Measurements from ENCODE around the gene GHSR. TPM values are rescaled to one million over a fixed set of nuclear protein-coding genes. Genes with fewer than 3 reads are reported as not detected.

GHSR gene
- total RNA-seq, 3 donors from 2014 or later (not counting 1 experiment from before 2014, with no cell fraction given): 0.38 to 1.3 (median 0.63) TPM

DNA sequence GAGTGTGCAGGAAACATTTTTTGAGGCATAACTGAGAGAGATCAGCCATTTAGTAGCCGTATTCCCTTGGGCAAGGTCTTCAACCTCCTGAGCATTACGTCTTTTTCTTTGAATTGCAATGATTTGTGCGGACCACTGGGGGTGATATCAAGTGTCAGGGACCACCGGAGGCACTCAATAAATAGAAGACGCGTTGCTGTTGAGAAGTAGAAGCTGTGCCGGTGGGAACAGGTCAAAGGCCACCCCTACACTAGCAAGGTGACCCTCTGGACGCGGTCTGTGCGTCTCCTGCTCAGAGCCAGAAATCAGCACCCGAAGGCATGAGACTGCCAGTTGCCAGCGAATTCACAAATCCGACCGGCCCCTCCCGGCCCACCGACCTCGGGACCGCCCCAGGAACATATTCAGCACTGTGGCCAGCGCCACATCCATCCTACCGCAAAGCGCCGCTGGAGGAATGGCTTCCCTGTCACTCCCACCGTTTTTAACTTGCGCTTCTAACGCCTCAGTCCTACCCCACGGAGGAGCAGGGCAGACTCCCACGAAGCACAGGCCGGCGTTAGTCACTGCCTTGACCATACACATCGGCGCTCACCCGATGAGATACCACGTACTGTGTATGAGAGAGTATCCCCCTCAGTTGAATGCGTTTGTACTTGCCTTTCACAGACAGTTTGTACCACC, 1.4 kb upstream of the GHSR start:
- Histone ChIP-seq H3K9me3 (ENCODE audit: control insufficient read depth, insufficient read depth, low read length) (no peaks in the 10 kb centered on the region), H3K4me1 (ENCODE audit: control insufficient read depth, insufficient read depth, low read length) (peaks cover 27% of the 10 kb centered on the region), H3K4me3 (ENCODE audit: low read length) (no peak overlapping the region), H3K27ac (ENCODE audit: low read length) (no peak overlapping the region), H3K36me3 (ENCODE audit: control insufficient read depth, insufficient read depth, low read length) (no peaks in the 10 kb centered on the region), H3K27me3 (ENCODE audit: control insufficient read depth, insufficient read depth, low read length) (peaks cover 52% of the 10 kb centered on the region)
- TF ChIP-seq, protein P1, sequence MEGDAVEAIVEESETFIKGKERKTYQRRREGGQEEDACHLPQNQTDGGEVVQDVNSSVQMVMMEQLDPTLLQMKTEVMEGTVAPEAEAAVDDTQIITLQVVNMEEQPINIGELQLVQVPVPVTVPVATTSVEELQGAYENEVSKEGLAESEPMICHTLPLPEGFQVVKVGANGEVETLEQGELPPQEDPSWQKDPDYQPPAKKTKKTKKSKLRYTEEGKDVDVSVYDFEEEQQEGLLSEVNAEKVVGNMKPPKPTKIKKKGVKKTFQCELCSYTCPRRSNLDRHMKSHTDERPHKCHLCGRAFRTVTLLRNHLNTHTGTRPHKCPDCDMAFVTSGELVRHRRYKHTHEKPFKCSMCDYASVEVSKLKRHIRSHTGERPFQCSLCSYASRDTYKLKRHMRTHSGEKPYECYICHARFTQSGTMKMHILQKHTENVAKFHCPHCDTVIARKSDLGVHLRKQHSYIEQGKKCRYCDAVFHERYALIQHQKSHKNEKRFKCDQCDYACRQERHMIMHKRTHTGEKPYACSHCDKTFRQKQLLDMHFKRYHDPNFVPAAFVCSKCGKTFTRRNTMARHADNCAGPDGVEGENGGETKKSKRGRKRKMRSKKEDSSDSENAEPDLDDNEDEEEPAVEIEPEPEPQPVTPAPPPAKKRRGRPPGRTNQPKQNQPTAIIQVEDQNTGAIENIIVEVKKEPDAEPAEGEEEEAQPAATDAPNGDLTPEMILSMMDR (IDR thresholded peaks at IDR 0.05): no peak
- Mint-ChIP-seq H3K4me3 (peak overlapping the region; percentile 85), H3K27ac (no peak overlapping the region), H3K27me3 (ENCODE audit: low read depth in 2 of 2) (peaks cover 63 to 77% of the 10 kb centered on the region in 2 donors), H3K36me3 (no peaks in the 10 kb centered on the region), H3K4me1 (peaks cover 37 to 40% of the 10 kb centered on the region in 2 donors), H3K9me3 (no peaks in the 10 kb centered on the region)
- intact Hi-C loops (cut with micrococcal nuclease): no loop called here
- 12% methylated on average over 34 of the region's 34 CpGs for WGBS (ENCODE audit: insufficient coverage)
- peak; percentile 21 to 46 (median 22) for ATAC-seq
- DNase-seq: peak in 1 of 2 donors; percentile 18

GRCh38 chr3:172448661-172449465, 607 bp upstream of the GHSR start:
- WGBS (ENCODE audit: insufficient coverage): 15% methylated on average over 43 of the region's 43 CpGs
- Mint-ChIP-seq H3K4me3 (peak overlapping the region; percentile 85), H3K27me3 (ENCODE audit: low read depth in 2 of 2) (peaks cover 60 to 71% of the 10 kb centered on the region in 2 donors), H3K9me3 (no peaks in the 10 kb centered on the region), H3K4me1 (peaks cover 37 to 40% of the 10 kb centered on the region in 2 donors), H3K27ac (no peak overlapping the region), H3K36me3 (no peaks in the 10 kb centered on the region)
- peaks cover 27% of the 10 kb centered on the region for H3K4me1 ChIP-seq (ENCODE audit: control insufficient read depth, insufficient read depth, low read length)
- no peak overlapping the region for H3K27ac ChIP-seq (ENCODE audit: low read length)
- TF ChIP-seq, protein P1 (IDR thresholded peaks at IDR 0.05): no peak
- no peaks in the 10 kb centered on the region for H3K9me3 ChIP-seq (ENCODE audit: control insufficient read depth, insufficient read depth, low read length)
- DNase-seq: no peak
- H3K36me3 ChIP-seq (ENCODE audit: control insufficient read depth, insufficient read depth, low read length): no peaks in the 10 kb centered on the region
- ATAC-seq: peak in 1 of 3 donors; percentile 19
- H3K4me3 ChIP-seq (ENCODE audit: low read length): no peak overlapping the region
- H3K27me3 ChIP-seq (ENCODE audit: control insufficient read depth, insufficient read depth, low read length): peaks cover 55% of the 10 kb centered on the region
- intact Hi-C loops (cut with micrococcal nuclease): no loop called here

DNA sequence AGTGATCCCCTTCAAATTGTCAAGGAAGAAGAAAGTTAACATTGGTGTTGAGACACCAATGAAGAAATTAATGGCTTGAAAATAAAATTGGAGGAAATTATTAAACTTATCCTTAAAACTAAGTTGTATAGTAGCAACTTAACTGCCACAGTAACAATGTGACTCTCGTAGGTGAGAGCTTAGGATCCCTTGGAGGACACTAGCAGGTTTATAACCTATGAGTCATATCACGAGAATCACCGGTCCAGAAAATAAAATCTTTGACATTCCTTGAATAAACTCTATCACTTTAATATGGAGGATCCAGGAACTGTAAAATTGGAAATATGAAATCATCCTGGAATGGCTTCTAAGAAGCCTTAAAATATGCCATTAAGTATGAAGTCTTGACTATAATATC, 2.1 kb downstream of the GHSR start:
- intact Hi-C loops (cut with micrococcal nuclease): no loop called here
- no peak for DNase-seq
- Histone ChIP-seq H3K4me1 (ENCODE audit: control insufficient read depth, insufficient read depth, low read length) (peaks cover 27% of the 10 kb centered on the region), H3K27me3 (ENCODE audit: control insufficient read depth, insufficient read depth, low read length) (peaks cover 54% of the 10 kb centered on the region), H3K9me3 (ENCODE audit: control insufficient read depth, insufficient read depth, low read length) (no peaks in the 10 kb centered on the region), H3K4me3 (ENCODE audit: low read length) (no peak overlapping the region), H3K27ac (ENCODE audit: low read length) (no peak overlapping the region), H3K36me3 (ENCODE audit: control insufficient read depth, insufficient read depth, low read length) (no peaks in the 10 kb centered on the region)
- H3K4me1 Mint-ChIP-seq: peaks cover 37 to 40% of the 10 kb centered on the region in 2 donors
- TF ChIP-seq, protein P1 (IDR thresholded peaks at IDR 0.05): no peak
- no peak for ATAC-seq
- H3K27me3 Mint-ChIP-seq (ENCODE audit: low read depth in 2 of 2): peaks cover 49 to 66% of the 10 kb centered on the region in 2 donors
- H3K4me3 Mint-ChIP-seq: no peak overlapping the region
- no peaks in the 10 kb centered on the region for H3K9me3 Mint-ChIP-seq
- H3K36me3 Mint-ChIP-seq: no peaks in the 10 kb centered on the region
- 96% methylated on average over 3 of the region's 3 CpGs for WGBS (ENCODE audit: insufficient coverage)
- no peak overlapping the region for H3K27ac Mint-ChIP-seq
